ENCODE data around the gene SPSB4. TPM values are rescaled to one million over a fixed set of nuclear protein-coding genes. Genes with fewer than 3 reads are reported as not detected.

Gene SPSB4
- total and polyA plus RNA-seq, 2 of the 13 experiments (the other 11 are each of a cell fraction or from before 2014, with no cell fraction given), result not detected

- ChIA-PET CTCF (ENCODE audit: low intra/inter-chr PET ratio, low total read pairs) (interaction anchor here (1.5 kb wide), 1 partner anchor 208 kb away, joined by 16 read pairs; no protein-coding TSS in a partner anchor), POLR2A (no interaction called here)
- Histone ChIP-seq H3K4me1 (ENCODE audit: insufficient read depth, low read length) (0 out of 2 replicates have a peak, but pooled peaks cover 8% of the 10 kb centered on the region), H3K36me3 (replicated peaks in 1 of 2; ENCODE audit: control insufficient read depth in 1 of 2, insufficient read depth in 2 of 2, low read length in 2 of 2) (no peaks in the 10 kb centered on the region), H3K27me3 (ENCODE audit: control insufficient read depth in 1 of 2, insufficient read depth in 2 of 2, low read length in 2 of 2) (peaks cover 0 to 3% of the 10 kb centered on the region in 2 experiments; a peak in 1 of 5 replicates), H3K27ac (ENCODE audit: extremely low read length, insufficient read depth, low read length) (no peak overlapping the region), H3K9me3 (ENCODE audit: low read length) (no peaks in the 10 kb centered on the region), H3K4me3 (replicated peaks in 1 of 3; ENCODE audit: insufficient read depth in 1 of 3, low read depth in 2 of 3, low read length in 3 of 3) (no peak overlapping the region), H3K4me2 (ENCODE audit: low read depth, low read length) (no peak overlapping the region), H3K9ac (ENCODE audit: insufficient read depth, low read depth, low read length) (no peak overlapping the region), H4K20me1 (ENCODE audit: insufficient read depth, low read length) (no peaks in the 10 kb centered on the region), H3K79me2 (ENCODE audit: insufficient read depth, low read length) (no peaks in the 10 kb centered on the region), H2AFZ (ENCODE audit: low read length) (no peak overlapping the region)
- FAIRE-seq (no peak), ATAC-seq (no peak), DNase-seq (ENCODE audit: low spot score) (no peak)
- intact Hi-C loops (cut with micrococcal nuclease; ENCODE audit: unreplicated experiment) (loop anchor here (1.0 to 5.0 kb wide), 5 partner anchors 86 to 209 kb away; no protein-coding TSS in a partner anchor), in situ Hi-C loops (cut with HindIII; ENCODE audit: extremely low pct_ligation_motif_present, low pct_unique_long_range_greater_than_20kb) (loop anchor here (5.0 to 10.0 kb wide), 3 partner anchors 85 to 212 kb away; no protein-coding TSS in a partner anchor)
- TF ChIP-seq ZNF12 (CRISPR knock-in tag; IDR thresholded peaks at IDR 0.05) (no peak), ZNF530 (CRISPR knock-in tag; IDR thresholded peaks at IDR 0.05; ENCODE audit: low read depth) (no peak), PCBP1 (IDR thresholded peaks at IDR 0.05; ENCODE audit: borderline replicate concordance, low read depth, low read length) (no peak), SUZ12 (IDR thresholded peaks at IDR 0.05; ENCODE audit: low read depth, low read length) (no peak), REST (IDR thresholded peaks at IDR 0.05; ENCODE audit: borderline replicate concordance in 1 of 2, low read depth in 1 of 2, low read length in 2 of 2) (no peak), ZNF230 (CRISPR knock-in tag; IDR thresholded peaks at IDR 0.05) (no peak), ZNF615 (CRISPR knock-in tag; IDR thresholded peaks at IDR 0.05; ENCODE audit: borderline replicate concordance) (no peak), HNF4G (IDR thresholded peaks at IDR 0.05; ENCODE audit: borderline replicate concordance, low read depth, low read length) (no peak), HNF4G (CRISPR knock-in tag; IDR thresholded peaks at IDR 0.05; ENCODE audit: borderline replicate concordance, low read depth) (no peak), ZNF777 (CRISPR knock-in tag; IDR thresholded peaks at IDR 0.05) (no peak), ZNF790 (CRISPR knock-in tag; IDR thresholded peaks at IDR 0.05; ENCODE audit: borderline replicate concordance) (no peak), SNAPC5 (CRISPR knock-in tag; IDR thresholded peaks at IDR 0.05; ENCODE audit: borderline replicate concordance) (no peak), PCBP2 (optimal IDR thresholded peaks at IDR 0.05; ENCODE audit: low read depth, low read length, poor library complexity, severe bottlenecking) (no peak), MED8 (CRISPR knock-in tag; IDR thresholded peaks at IDR 0.05; ENCODE audit: insufficient replicate concordance) (no peak)
- BruUV-seq (replicated peaks), result no TSS peak
- 8% methylated on average over 2 of the region's 2 CpGs for WGBS (ENCODE audit: low lambda C conversion rate)
These were observed 55.7 kb downstream of the SPSB4 start for GRCh38 chr3:141106842-141107241.
